ENCODE measurements around the gene AUTS2.

Gene AUTS2

DNA sequence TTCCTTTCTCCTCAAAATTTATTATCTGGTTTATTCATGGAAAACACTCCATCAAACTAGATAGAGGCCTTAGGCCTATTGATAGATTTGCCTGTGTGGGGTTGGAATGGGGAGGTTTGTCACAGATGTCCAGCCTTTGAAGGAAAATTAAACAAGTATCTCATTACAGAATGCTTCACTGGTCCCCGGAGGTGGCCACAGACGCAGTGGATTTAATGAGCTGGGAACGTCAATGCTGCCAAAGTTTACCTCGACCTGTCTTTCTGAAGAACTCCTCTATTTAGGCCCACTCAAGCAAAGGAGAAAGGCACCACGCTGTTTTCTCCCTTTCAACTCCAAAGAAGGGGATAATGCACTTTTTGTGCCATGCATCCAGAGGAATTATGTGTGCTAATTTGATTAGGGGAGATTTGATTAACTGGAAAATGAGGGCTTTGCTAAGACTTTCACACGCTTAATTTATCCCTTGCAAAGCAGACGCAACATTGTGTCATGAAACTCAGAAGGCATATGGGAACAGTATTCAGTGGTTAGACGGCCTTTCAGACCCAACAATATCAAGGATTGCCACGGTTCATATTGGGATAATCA is 974.9 kb downstream of the AUTS2 start:
- no peak for DNase-seq

- DNase-seq: no peak
Measured at GRCh38 chr7:70573696-70574095, 975.4 kb downstream of the AUTS2 start.

- no peak for DNase-seq
Measured at GRCh38 chr7:70574314-70574834, 976.1 kb downstream of the AUTS2 start.

GRCh38 chr7:70574970-70575799 is 976.9 kb downstream of the AUTS2 start:
- DNase-seq: no peak

GRCh38 chr7:70577078-70577477 is 978.8 kb downstream of the AUTS2 start:
- DNase-seq: no peak

GRCh38 chr7:70578131-70578530 is 979.9 kb downstream of the AUTS2 start:
- DNase-seq: no peak

- DNase-seq: no peak
Measured at GRCh38 chr7:70579397-70580097, 981.3 kb downstream of the AUTS2 start.

DNA sequence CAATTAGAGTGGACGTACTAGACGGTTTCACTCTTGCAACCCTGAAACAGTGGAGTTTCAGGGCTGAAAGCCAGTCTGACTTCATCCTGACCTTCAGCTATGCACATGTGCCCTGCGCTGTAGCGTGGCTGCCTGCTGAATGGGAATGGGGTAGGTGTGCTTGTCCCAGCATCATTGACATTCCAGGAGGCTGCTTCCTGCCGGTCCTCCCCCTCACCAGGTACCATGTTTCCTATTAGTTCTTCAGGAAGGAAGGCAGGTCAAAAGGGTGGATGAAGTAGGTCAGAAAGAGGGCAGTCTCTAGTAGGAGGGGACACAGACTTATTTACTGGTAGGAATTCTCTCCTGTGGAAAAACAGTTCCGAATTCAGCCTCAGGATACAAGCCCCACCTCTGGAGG is 981.9 kb downstream of the AUTS2 start:
- no peak for DNase-seq

- DNase-seq: no peak
Measured at GRCh38 chr7:70582927-70583895, 984.9 kb downstream of the AUTS2 start.

DNA sequence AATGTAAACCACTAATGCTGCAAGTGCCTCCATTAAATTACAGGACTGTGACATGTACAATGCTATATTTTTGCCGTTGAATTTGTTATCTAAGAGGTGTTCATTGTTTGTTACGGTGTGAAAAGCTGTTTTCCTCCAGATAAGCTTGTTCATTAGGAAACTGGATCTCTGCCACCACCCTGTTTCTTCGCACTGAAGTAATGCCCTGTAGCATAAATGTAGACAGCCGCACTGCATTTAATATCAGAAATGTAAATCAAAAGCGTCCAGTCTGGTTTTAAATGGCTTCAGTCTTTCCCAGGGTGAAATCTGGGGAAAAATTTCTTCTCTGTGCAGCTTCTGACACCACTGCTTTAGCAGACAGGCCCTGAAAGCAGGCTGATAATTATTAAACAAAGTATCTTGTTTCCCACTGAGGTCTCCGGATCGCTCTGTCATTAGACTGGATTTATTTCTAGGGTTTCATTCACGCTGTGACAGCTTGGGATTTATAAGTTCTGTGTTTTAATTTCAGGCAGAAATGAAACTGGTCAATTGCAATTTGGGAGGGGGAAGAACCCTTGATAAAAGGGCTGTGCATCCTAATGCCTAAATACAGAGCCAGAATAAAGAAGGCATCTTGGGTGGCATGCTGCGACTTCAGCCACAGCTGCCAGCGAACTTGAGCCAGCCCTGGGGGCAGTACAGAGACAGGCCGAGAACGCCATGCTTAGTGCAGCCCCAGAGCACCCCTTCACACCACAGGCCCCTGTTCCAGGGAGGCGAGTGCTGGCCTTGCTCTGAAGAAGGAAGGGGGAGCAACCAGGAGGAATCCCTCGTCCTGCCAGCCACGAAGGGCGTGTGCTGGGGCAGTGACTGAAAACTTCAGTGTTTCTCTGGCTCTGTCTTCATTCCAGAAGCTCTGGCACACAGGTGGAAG is 985.9 kb downstream of the AUTS2 start:
- peak; percentile 46 for DNase-seq

DNA sequence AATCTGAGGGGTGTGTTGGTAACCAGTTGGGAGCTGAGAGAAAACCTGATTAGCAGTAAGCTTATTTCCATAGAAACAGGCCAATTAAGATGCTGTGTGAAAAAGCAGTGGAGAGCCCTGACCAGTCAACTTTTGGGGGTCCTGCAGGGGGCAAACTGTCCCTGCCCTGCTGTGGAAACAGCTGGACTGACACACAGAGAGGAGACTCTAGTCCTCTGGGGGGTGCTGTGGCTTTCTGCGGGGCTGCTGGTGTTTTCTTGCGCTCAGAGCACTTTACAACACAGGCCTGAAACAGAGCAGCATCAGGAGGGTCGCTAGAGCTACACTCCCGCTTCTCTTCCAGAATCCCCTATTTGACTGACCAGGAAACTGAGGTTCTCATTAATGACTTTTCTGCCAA is 986.8 kb downstream of the AUTS2 start:
- DNase-seq: no peak

GRCh38 chr7:70586822-70587221 is 988.5 kb downstream of the AUTS2 start:
- no peak for DNase-seq

GRCh38 chr7:70587739-70588138 is 989.5 kb downstream of the AUTS2 start:
- DNase-seq: no peak

GRCh38 chr7:70588191-70588921 is 990.1 kb downstream of the AUTS2 start:
- DNase-seq: no peak

GRCh38 chr7:70589010-70589409 is 990.7 kb downstream of the AUTS2 start:
- DNase-seq: no peak

- DNase-seq: no peak
Measured at GRCh38 chr7:70589590-70589989, 991.3 kb downstream of the AUTS2 start.

GRCh38 chr7:70590126-70590854 is 992.0 kb downstream of the AUTS2 start:
- no peak for DNase-seq

- no peak for DNase-seq
Measured at GRCh38 chr7:70591643-70592042, 993.4 kb downstream of the AUTS2 start.

DNA sequence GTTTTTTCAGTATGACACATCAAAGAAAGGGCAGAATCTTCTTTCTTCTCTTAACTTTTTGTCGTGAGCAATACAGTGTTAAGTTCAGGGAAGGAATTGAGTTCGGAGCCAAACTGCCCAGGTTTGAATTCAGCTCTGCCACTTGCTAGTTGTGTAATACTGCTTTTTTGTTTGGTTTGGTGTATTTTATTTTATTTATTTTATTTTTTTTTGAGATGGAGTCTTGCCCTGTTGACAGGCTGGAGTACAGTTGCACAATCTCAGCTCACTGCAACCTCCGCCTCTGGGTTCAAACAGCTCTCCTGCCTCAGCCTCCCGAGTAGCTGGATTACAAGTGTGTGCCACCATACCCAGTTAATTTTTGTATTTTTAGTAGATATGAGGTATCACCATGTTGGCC is 993.9 kb downstream of the AUTS2 start:
- no peak for DNase-seq

- DNase-seq: no peak
Measured at GRCh38 chr7:70594170-70594569, 995.9 kb downstream of the AUTS2 start.

Data from right hindlimb (tissue), 1 donor.